ENCODE results near the gene IFNE. TPM values are rescaled to one million over a fixed set of nuclear protein-coding genes. Genes with fewer than 3 reads are reported as not detected.
"Not testable (repeated sequence)": the region's sequence is repeated elsewhere in the genome, so short reads cannot be mapped to it uniquely, and the experiment has no call there.

Gene IFNE
- total RNA-seq, 1 donor from 2014 or later: not detected

DNA sequence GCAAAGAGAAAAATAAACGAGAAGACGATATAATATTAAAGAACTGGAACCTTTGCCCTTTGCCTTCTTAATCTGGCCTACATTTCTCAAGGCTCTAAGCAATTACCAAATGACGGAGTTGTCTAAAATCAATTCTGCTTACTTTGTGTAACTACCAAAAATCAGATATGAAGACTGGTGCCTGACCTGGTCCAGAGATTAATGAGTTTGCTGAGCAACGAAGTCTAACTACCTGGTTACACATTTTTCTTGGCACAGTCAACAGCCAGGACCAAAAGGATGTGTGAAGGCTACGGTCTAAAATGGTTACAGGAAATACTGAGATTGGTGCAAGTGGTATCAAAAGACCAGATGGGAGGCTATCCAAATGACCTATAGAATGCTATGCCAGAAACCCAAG, 17.8 kb upstream of the IFNE start:
- intact Hi-C loops (cut with micrococcal nuclease): no loop called here

DNA sequence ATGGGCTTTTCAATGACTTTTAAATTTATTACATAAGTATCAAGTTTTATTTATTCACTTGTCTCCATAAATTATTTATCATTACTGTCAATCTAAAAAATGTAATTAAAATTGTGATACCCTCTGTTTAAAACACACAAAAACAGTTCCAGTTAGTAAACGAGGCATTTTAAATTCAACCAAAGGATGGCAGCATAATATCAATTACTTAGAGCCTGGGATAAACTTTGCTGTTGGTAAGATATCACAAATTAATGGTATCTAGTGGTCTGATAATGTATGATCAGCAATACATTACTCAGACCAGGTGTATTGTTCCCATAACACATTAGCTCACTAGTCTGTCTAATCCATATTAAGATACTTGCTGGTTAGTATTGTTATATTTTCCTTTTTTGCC, 9.6 kb upstream of the IFNE start:
- intact Hi-C loops (cut with micrococcal nuclease): no loop called here

DNA sequence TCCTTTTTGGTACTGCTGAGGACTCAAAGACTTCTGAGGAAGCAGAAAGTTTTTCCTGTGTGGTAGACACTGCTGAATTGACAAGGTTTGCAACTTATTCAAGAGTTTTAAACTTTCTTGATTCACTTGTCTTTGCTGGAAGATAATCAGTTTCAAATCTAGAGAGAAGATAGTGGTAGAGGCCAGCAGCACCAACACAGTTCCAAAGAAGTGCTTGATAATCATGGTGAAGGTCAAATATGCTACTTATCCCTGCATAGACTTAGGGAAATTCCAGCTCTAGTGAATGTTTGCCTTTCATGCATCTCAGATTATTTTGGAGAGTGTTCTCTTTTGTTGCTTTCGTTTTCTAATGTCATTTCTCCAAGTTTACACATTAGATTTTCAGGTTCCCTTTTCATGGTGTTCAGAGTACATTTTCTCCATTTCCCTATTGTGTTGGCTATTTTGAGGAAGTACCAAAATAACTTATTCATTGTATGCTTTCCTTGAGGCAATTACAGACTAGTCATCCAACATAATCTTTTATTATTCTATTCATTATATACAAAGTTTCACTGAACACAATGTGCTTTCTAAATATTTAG, 550 bp downstream of the IFNE start:
- intact Hi-C loops (cut with micrococcal nuclease): no loop called here

DNA sequence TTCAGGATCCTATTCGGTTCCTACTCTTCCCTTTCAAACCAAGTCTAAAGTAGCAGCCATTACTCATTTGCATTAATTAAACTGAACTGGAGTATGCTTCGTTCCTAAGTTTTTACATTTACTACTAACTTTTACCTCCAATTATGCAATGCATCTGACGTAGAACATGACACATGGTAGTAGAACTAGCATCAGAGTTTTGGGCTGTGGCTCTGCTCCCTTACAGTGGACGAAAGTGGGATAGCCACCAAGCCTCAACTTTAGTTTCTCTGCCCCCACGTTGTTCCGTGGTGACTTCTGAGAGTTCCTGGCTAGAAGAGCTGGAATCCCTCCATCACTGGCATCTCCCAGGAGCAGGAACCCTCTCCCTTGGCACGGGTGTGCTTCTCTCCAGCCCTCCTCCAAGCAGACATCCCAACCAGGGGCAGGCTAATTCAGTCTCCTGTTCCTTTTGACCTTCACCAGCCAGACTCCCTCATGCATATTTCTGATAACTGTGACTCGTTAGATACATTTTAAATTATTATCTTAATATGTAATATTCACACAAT, 2.9 kb downstream of the IFNE start:
- intact Hi-C loops (cut with micrococcal nuclease): no loop called here

DNA sequence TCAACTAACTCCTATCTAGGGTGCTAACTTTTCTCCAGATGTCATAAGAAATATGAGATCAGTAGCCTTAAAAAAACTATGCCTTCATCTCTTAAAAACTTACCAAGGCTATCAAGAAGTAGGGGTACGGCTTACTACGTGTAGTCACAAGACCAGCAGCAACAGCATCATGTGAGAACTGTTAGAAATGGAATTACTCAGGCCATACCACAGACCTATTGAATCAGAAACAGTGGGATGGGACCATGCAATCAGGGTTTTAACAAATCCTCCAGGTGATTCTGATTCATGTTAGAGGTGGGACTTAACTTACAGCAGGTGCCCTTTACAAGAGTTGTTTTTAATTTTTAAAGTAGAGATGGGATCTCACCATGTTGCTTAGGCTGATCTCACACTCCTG, 4.6 kb downstream of the IFNE start:
- intact Hi-C loops (cut with micrococcal nuclease): no loop called here

DNA sequence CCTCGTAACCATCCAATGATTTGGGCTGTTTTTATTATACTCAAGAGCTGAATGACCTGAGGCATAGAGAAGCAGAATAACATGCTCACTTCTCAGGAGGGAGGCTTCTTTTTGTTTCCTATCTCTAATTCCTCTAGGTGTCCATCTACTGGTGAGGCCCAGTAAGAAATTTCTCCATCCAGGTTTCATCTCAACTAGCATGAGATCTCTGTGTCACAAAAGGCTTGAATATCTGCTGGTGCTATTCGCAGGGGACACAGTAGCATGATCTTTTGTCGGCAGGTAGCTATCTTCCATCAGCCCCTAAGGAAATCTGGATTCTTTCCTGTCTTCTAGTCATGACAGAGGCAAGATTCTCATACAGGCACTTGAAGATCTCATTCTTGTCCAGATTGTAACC, 8.9 kb downstream of the IFNE start:
- intact Hi-C loops (cut with micrococcal nuclease): no loop called here

DNA sequence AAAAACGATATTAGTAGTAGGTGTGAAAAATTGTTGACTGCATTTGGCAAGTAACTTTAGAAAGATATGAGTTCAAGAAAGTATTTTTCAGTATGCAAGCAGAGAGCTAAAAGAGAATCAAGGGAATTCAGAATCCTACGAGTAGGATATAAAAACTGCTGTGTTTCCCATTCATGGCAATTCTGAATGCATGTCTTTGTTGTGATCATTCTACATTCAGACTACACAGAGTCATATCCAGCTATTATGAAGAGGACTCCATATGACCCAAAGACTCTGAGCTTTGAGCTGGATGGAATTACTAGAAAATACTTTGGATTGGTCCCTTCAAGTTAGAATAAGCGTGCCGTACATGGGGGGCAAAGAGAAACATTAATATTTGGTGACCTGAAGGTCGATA, 12.0 kb downstream of the IFNE start:
- intact Hi-C loops (cut with micrococcal nuclease): no loop called here

DNA sequence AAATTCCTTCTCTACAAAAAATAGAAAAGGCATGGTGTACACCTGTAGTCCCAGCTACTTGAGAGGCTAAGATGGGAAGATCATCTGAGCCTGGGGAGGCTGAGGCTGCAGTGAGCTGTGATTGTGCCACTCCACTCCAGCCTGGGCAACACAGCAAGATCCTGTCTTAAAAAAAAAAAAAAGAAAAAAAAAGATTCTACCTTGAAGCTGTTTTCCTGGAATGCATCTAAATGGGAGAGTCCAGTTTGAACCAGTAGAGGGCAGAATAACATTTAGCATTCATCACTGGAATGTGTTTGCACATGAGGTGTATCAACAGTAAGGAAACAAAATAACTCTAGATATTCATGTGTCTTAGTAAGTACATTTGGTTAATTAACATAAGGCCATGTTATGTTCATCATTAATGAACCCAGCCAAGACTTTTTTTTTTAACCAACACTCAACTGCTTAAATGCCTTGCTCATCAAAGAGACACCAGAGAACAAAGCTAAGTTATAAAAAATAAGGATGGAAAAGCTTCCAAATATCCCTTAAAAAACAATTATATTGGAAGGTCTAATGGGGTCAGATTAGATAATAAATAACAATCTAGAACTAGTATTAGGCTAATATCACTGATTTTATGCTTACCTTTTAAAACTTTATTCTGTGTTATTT, 16.1 kb downstream of the IFNE start:
- intact Hi-C loops (cut with micrococcal nuclease): loop anchor here (1.0 kb wide), 2 partner anchors 243 to 323 kb away; no protein-coding TSS in a partner anchor

DNA sequence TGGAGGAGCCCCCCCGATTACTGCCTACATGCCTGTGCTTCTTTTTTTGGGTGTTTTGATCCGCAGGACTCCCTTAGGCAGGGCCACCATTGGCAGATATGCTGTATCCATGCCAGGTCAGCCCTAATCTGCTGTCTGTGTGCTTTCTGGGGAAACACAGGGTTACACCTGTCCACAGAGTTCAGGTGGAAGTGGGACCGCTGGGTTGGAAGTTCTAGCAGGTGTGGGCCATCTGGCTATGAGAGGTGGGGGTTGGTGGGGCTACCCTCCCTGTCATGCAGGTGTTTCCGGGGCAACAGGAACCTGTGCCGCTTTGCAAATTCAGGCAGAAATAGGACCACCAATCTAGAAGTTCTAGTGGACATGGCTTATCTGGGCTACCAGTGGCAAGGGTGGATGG, 17.0 kb downstream of the IFNE start:
- intact Hi-C loops (cut with micrococcal nuclease): no loop called here

DNA sequence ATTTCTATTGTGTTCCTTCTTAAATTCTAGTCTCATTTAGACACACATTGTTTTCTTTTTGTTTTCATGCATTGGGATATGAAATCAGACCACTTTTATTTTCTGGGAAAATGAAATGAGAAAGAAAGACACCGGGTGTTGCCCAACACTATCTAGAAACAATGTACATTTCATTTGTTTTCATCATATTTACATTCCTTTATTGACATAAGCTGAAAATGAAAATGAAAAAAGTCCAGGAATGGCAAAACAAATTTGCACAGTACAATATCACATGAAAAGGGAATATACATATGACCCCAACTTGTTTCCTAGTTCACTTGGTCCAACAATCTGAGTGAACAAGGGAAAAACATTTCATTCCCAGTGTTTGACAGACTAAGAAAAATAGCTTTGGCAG, 20.7 kb downstream of the IFNE start:
- intact Hi-C loops (cut with micrococcal nuclease): no loop called here

DNA sequence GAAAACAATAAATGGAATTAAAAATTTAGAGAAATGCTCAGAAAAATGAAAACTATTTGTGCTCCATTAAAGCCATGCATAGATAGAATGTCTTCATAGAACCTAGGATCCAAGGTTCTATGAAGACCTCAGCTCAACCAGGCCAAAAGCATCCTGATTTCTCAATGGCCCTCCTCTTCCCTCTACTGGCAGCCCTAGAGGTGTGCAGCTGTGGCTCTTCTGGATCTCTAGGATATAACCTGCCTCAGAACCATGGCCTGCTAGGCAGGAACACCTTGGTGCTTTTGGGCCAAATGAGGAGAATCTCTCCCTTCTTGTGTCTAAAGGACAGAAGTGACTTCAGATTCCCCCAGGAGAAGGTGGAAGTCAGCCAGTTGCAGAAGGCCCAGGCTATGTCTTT, 26.8 kb downstream of the IFNE start:
- intact Hi-C loops (cut with micrococcal nuclease): loop anchor here (1.0 to 10.0 kb wide), 2 partner anchors 129 to 241 kb away; partner anchors contain the start of gene IFNA16

DNA sequence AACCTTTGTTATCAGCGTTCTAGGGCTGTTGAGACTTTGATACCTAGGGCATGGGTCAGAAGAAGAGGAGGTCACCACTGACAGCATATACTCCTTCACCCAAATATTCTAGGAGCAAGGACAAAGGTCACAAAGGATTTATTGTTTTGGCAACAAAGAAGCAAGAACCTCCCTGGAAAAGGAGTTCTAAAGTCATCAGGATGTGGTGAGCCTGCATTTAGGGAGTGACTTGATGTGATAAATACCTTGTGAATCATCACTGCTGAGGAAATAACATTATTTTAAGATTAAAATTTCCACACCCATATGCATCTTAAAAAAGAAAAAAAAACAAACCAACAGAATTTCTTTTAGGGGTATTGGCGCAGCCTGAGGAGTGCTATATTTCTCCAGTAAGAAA, 28.0 kb downstream of the IFNE start:
- intact Hi-C loops (cut with micrococcal nuclease): loop anchor here (10.0 kb wide), 1 partner anchor 239 kb away; the partner anchor contains the start of gene IFNA16

DNA sequence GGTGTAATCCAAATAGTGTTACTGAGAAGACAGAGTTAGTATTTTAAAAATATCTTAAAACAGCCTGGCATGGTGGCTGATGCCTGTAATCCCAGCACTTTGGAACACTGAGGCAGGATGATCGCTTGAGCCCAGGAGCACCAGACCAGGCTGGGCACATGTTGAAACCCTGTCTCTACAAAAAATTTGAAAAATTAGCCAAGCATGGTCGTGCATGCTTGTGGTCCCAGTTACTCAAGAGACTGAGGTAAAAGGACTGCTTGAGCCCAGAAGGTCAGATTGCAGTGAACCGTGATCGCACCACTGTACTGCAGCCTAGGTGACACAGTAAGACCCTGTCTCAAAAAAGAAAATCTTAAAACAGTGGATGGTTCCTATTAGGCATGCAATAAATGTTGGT, 29.4 kb downstream of the IFNE start:
- intact Hi-C loops (cut with micrococcal nuclease): loop anchor here (10.0 kb wide), 1 partner anchor 238 kb away; the partner anchor contains the start of gene IFNA16

DNA sequence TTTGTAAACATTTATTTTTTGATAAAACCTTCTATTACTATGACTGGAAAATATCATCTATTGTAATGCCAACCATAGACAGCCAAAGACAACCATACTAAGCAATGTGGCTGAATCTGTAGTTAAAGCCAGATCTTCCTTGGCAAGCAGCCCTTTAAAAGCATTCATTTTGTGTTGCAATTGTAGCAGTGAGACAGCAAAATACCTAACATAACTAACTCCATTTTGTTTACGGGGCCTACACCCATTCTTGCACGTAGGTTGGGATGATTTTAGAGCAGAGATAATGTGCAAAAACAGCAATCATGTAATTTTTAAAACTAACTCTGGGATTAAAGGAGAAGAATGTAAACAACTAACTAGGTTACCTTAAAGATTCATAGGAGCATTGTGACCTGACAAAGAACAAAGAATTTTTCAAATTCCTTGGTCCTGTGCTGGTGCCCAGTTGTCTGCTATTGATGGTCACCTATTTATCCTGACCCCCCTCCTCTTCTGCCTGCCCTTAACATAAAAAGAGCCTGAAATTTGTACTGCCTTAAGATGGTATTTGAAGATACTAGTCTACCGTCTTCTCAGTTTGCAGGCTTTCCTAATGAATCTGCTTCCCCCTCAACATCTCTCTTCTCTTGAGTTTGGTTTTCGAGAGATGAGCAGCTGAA, 31.2 kb downstream of the IFNE start:
- intact Hi-C loops (cut with micrococcal nuclease): loop anchor here (10.0 kb wide), 1 partner anchor 236 kb away; the partner anchor contains the start of gene IFNA16

DNA sequence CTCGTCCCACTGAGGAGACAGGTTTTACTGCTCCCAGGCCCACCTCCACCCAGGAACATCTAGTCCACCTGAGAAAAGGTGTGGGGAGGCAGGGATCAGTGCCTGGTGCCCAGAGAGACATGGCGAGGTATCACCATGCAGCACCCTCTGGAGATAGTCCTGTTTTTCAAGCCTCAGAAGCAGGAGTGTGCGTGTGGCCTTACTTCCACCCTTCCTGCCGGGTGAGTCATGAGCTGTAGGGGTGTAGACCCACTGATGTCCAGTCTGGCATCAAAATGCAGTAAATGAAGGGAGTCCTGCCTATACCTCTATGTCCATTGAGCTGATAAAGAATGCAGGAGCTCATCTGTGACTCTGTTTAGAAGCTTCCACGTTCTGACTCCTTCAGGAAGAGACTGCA, 32.8 kb downstream of the IFNE start:
- intact Hi-C loops (cut with micrococcal nuclease): not testable (repeated sequence)

DNA sequence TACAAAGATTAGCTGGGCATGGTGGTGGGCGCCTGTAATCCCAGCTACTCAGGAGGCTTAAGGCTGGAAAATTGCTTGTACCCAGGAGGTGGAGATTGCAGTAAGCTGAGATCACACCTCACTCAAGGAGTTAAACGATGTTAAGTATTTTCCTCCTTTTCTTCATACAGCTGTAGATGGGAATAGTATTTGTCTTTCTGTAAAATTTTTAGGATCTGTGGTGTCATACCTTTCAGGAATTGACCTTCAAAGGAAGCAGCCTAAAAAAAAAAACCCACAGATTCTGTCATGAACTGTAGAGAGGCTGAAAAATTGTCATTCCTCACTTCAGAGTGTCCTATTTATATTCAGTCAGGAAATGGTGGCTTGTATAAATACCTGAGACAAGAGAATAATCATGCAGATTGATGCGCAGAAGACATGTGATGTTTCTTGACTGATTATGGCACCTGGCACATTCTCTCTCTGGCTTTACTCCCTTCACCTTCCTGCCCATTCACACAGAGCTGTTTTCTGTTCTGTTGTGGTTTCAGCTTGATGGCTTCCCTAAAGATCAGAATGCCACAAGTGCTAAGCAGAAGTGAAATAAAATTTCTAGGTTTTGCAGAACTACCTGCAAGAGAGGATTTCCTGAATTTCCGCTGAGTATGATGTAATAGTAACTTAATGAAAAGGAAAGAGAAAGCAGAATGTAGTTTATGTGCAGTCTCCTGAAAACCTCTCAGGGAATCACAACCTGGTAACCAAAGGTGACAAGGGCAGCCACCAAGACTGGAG, 38.1 kb downstream of the IFNE start:
- intact Hi-C loops (cut with micrococcal nuclease): no loop called here

DNA sequence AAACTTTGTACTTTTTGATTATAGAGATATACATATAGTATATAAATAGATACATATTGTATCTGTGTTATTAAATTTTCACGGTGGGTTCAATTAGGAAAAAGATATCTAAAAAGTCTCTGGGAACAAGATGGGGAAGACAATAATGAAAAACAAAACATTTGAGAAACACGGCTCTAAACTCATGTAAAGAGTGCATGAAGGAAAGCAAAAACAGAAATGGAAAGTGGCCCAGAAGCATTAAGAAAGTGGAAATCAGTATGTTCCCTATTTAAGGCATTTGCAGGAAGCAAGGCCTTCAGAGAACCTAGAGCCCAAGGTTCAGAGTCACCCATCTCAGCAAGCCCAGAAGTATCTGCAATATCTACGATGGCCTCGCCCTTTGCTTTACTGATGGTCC, 42.0 kb downstream of the IFNE start, which contains the start of gene IFNA1:
TSS of gene IFNA1 (plus strand) at position 301 of the 400 bp plus-strand sequence. CDS start at position 370, 69 bp downstream.
- intact Hi-C loops (cut with micrococcal nuclease): no loop called here

DNA sequence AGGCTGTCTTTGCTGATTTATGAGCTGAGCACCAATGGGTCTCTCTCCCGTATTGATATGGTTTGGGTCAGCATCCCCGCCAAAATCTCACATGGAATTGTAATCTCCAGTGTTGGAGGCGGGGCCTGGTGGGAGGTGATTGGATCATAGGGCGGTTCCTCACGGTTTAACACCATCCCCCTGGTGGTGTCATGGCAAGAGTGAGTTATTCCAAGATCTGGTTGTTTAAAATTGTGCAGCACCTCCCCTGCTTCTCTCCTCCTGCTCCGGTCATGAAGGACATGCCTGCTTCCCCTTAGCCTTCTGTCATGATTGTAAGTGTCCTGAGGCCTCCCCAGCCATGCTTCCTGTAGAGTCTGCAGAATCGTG, 47.1 kb downstream of the IFNE start:
- intact Hi-C loops (cut with micrococcal nuclease): not testable (repeated sequence)

DNA sequence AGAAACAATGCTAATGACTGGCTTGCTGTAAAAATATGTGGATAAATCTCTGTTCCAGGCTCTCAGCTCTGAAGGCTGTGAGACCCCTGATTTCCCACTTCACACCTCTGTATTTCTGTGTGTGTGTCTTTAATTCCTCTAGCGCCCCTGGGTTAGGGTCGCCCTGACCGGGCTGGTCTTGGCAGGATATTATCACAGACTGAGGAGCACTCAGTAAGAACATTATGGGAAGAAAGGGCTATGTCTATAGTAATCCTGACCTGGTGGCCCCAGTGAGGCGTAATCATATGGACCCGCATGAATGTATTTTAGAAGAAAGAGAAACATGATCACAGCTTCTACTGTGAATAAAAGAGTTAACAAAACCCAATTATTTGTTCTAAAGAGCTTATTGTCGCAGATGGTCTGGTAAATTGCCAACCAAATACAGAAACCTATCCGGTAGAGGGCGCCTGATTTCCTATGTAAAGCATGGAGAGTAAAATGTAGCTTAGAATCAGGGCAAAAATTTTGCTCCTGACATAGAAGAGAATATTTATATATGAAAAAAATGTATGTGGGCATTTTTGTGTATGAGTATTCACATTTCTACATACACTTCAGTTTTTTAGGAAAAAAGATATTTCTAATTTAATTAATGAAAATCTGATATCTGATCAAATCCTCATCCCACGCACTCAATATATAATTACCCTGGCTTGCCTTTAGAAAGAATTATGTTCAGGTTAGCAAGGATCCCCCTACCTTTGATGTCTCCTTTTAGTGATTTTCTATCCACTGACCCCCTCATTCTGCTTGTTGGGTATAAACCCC, 47.7 kb downstream of the IFNE start:
- intact Hi-C loops (cut with micrococcal nuclease): no loop called here

DNA sequence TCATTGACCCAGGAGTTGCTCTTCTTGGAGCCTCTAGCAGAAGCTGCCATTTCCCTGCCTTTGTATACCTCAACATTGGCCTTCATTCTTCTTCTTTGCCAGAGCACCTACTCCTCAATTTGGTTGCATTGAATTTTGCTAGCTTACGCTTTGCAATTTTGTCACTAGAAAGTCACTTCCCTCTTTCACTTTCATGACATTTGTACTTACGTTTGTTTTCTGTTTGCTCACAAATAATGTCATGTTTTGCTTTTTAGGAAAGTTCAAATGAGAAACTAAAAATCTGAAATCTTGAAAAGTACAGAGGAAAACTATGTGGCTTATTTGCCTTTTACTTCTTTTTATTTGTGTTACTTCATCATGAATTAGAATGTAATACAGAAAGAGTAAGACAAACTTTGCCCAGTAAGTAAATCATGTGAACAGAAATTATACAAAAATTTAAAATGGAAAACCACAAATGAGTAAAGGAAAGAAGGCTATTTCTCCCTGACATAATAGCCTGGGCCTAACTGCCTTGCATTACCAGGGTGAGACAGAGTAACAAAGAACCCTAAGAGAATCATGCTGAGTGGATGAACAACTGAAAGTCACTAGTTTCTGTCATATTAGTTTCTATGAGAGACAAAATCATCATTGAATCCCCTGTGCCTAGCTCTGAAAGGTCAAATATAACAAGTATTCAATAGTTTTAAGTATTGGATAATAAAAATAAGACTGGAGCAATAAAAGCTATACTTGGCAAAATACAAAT, 49.3 kb downstream of the IFNE start:
- intact Hi-C loops (cut with micrococcal nuclease): no loop called here

All from T-helper 2 cell treated with Interferon-gamma antibody and Interleukin-4, amounts not matched to agents 100 ng/mL and 5 ng/mL, for 36 hours (primary cell).